SK-N-DZ (cell line): ENCODE data around the gene CNPY4.

Source experiments
- DNase-seq: peaks from one replicate; pipeline ENCODE4 v3.0.0-alpha.2; 2015; ENCODE audit warnings: low spot score

Gene CNPY4

GRCh38 chr7:100147278-100147677 is 27.8 kb downstream of the CNPY4 start:
- DNase-seq: no peak

GRCh38 chr7:100148225-100148558 is 28.8 kb downstream of the CNPY4 start:
- no peak for DNase-seq

- peak; percentile 100 for DNase-seq
Measured at GRCh38 chr7:100148559-100149328, 29.3 kb downstream of the CNPY4 start, which contains the start of gene LAMTOR4. TSS of gene LAMTOR4 (plus strand) at chr7:100148918. CDS start at chr7:100148973, 55 bp downstream.

GRCh38 chr7:100152404-100152803 is 33.0 kb downstream of the CNPY4 start:
- DNase-seq: no peak

- DNase-seq: no peak
Measured at GRCh38 chr7:100152937-100153666, 33.7 kb downstream of the CNPY4 start.

GRCh38 chr7:100153708-100154535 is 34.5 kb downstream of the CNPY4 start:
- DNase-seq: no peak

- no peak for DNase-seq
Measured at GRCh38 chr7:100154651-100155491, 35.4 kb downstream of the CNPY4 start.

- no peak for DNase-seq
Measured at GRCh38 chr7:100155553-100156317, 36.3 kb downstream of the CNPY4 start.

GRCh38 chr7:100156331-100157068 is 37.1 kb downstream of the CNPY4 start:
- no peak for DNase-seq

- no peak for DNase-seq
Measured at GRCh38 chr7:100157069-100157333, 37.6 kb downstream of the CNPY4 start.

GRCh38 chr7:100157334-100158228 is 38.1 kb downstream of the CNPY4 start:
- DNase-seq: no peak

GRCh38 chr7:100158229-100159098 is 39.0 kb downstream of the CNPY4 start, which contains the start of gene TRAPPC14:
TSS of gene TRAPPC14 (minus strand) at chr7:100158723. CDS start at chr7:100158499, 224 bp downstream.
- DNase-seq: peak; percentile 87

GRCh38 chr7:100159099-100159623 is 39.7 kb downstream of the CNPY4 start:
- DNase-seq: no peak

- DNase-seq: no peak
Measured at GRCh38 chr7:100160067-100160466, 40.6 kb downstream of the CNPY4 start.

GRCh38 chr7:100163006-100163531 is 43.6 kb downstream of the CNPY4 start:
- no peak for DNase-seq

- DNase-seq: no peak
Measured at GRCh38 chr7:100163871-100164270, 44.4 kb downstream of the CNPY4 start.

GRCh38 chr7:100166317-100166940 is 47.0 kb downstream of the CNPY4 start:
- no peak for DNase-seq
